ENCODE measurements around the gene CUEDC1. TPM values are rescaled to one million over a fixed set of nuclear protein-coding genes. Genes with fewer than 3 reads are reported as not detected.

CUEDC1 gene
- total and polyA plus RNA-seq, 9 of the 15 experiments (the other 6 are each of a cell fraction or from before 2014, with no cell fraction given), result 0.20 to 4.1 (median 1.6) TPM; not detected in 1

- 0% methylated on average over 21 of the region's 54 CpGs for WGBS (ENCODE audit: insufficient coverage, low coverage, missing lambda C conversion rate)
- H3K4me2 ChIP-seq (ENCODE audit: insufficient read depth, low read length), result peak overlapping the region; percentile 98
- intact Hi-C loops (cut with micrococcal nuclease) (loop anchor here (2.0 kb wide), 1 partner anchor 40 kb away; no protein-coding TSS in a partner anchor), in situ Hi-C loops (cut with MboI) (no loop called here)
- no peaks in the 10 kb centered on the region for H3K9me3 ChIP-seq (replicated peaks; ENCODE audit: control insufficient read depth, insufficient read depth, low read depth, low read length)
- no peaks in the 10 kb centered on the region for H3K9me1 ChIP-seq (ENCODE audit: control insufficient read depth, insufficient read depth, low read length)
- H3K4me1 ChIP-seq (replicated peaks in 1 of 2; ENCODE audit: control insufficient read depth in 2 of 2, insufficient read depth in 2 of 2, low read length in 2 of 2), result peaks cover 12 to 42% of the 10 kb centered on the region in 2 experiments; a peak in 3 of 5 replicates
- peak; percentile 80 for ATAC-seq
- H3K27ac ChIP-seq (ENCODE audit: extremely low read depth, low read depth, low read length), result peak overlapping the region; percentile 78
- peaks cover 42% of the 10 kb centered on the region for H3K79me2 ChIP-seq (ENCODE audit: control insufficient read depth, insufficient read depth, low read length)
- peak overlapping the region; percentile 73 to 96 for H3K9ac ChIP-seq (ENCODE audit: insufficient read depth in 1 of 2, low read depth in 2 of 2, low read length in 2 of 2)
- FAIRE-seq, result peak; percentile 92
- BruUV-seq (replicated peaks), result TSS peak; percentile 87
- peak; percentile 79 to 93 (median 92) for DNase-seq (ENCODE audit: extremely low read depth in 1 of 4, low spot score in 3 of 4)
- peak overlapping the region; percentile 75 for H3K4me3 ChIP-seq
- ChIA-PET POLR2A (interaction anchor here (0.6 to 3.9 kb wide), 7 partner anchors 9 to 143 kb away, joined by 3 to 30 read pairs (median 3); partner anchors contain the start of gene SRSF1), CTCF (ENCODE audit: low intra/inter-chr PET ratio) (no interaction called here)
- 0 out of 2 replicates have a peak, but pooled peaks cover 2% of the 10 kb centered on the region for H4K20me1 ChIP-seq (replicated peaks; ENCODE audit: control insufficient read depth, insufficient read depth, low read length)
- no peaks in the 10 kb centered on the region for H3K27me3 ChIP-seq (ENCODE audit: control insufficient read depth in 2 of 2, insufficient read depth in 2 of 2, low read length in 2 of 2)
- H2AFZ ChIP-seq (ENCODE audit: low read depth, low read length), result peak overlapping the region; percentile 98
- peaks cover 18% of the 10 kb centered on the region for H3K36me3 ChIP-seq (ENCODE audit: control insufficient read depth, insufficient read depth, low read length)
- peak; percentile 95 for TF ChIP-seq ERF (CRISPR knock-in tag; IDR thresholded peaks at IDR 0.05)
- peak; percentile 95 for TF ChIP-seq POLR2AphosphoS2 (IDR thresholded peaks at IDR 0.05; ENCODE audit: low read length)
- TF ChIP-seq POLR2G (IDR thresholded peaks at IDR 0.05; ENCODE audit: low read depth, low read length), result peak; percentile 84
- TF ChIP-seq MBD2 (IDR thresholded peaks at IDR 0.05; ENCODE audit: borderline replicate concordance, low read depth), result peak; percentile 58; the same call in 1 of the 2 replicates
- peak; percentile 9; the same call in 1 of the 2 replicates for TF ChIP-seq TEAD4 (IDR thresholded peaks at IDR 0.05; ENCODE audit: low read length)
- TF ChIP-seq TEAD4 (CRISPR knock-in tag; IDR thresholded peaks at IDR 0.05; ENCODE audit: borderline replicate concordance), result no peak
- 0 out of 2 replicates have a peak, but pooled peaks have one; percentile 41 for TF ChIP-seq TCF7L2 (IDR thresholded peaks at IDR 0.05; ENCODE audit: low read depth, low read length)
- TF ChIP-seq REST (IDR thresholded peaks at IDR 0.05; ENCODE audit: borderline replicate concordance), result peak; percentile 35; the same call in 1 of the 2 replicates
- 0 out of 2 replicates have a peak, but pooled peaks have one; percentile 13 for TF ChIP-seq REST (CRISPR knock-in tag; IDR thresholded peaks at IDR 0.05; ENCODE audit: low read depth)
- peak; percentile 30 for TF ChIP-seq TAF1 (IDR thresholded peaks at IDR 0.05; ENCODE audit: control insufficient read depth, extremely low read depth, insufficient read depth, low read length, severe bottlenecking)
- TF ChIP-seq RB1 (IDR thresholded peaks at IDR 0.05; ENCODE audit: low read depth), result 0 out of 2 replicates have a peak, but pooled peaks have one; percentile 27
- TF ChIP-seq SUPT5H (IDR thresholded peaks at IDR 0.05), result peak; percentile 88
Measured at GRCh38 chr17:57988301-57989250, 33.4 kb upstream of the CUEDC1 start.
